ENCODE data around the gene TRIM5. TPM values are rescaled to one million over a fixed set of nuclear protein-coding genes. Genes with fewer than 3 reads are reported as not detected.

Gene TRIM5
- total and polyA plus RNA-seq, 9 of the 15 experiments (the other 6 are each of a cell fraction or from before 2014, with no cell fraction given) = 7.7 to 20.8 (median 15.0) TPM

DNA sequence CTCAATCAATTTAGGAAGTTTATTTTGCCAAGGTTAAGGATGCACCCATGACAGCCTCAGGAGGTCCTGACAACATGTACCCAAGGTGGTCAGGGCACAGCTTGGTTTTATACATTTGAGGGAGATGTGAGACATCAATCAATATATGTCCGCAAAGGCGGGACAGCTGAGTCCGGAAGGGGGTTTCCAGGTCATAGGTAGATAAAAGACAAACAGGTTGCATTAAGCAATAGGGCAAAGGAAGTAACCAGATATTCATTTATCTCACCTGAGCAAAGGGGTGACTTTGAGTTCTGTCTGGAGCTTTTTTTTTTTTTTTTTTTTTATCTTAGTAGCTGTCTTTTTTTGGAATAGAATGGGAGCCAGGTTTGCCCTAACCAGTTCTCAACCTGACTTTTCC, 62.1 kb downstream of the TRIM5 start:
- ATAC-seq (no peak), FAIRE-seq (no peak), DNase-seq (ENCODE audit: extremely low read depth in 1 of 4, low spot score in 3 of 4) (no peak)
- H4K20me1 ChIP-seq (replicated peaks; ENCODE audit: control insufficient read depth, insufficient read depth, low read length) = no peaks in the 10 kb centered on the region
- 43% methylated on average over 3 of the region's 3 CpGs for WGBS (ENCODE audit: insufficient coverage, low coverage, missing lambda C conversion rate)
- BruUV-seq (replicated peaks) = no TSS peak
- CTCF ChIA-PET (ENCODE audit: low intra/inter-chr PET ratio) = no interaction called here
- intact Hi-C loops (cut with micrococcal nuclease) (no loop called here), in situ Hi-C loops (cut with MboI) (no loop called here)
- H3K27me3 ChIP-seq (ENCODE audit: control insufficient read depth in 2 of 2, insufficient read depth in 2 of 2, low read length in 2 of 2) = no peaks in the 10 kb centered on the region
- peak; percentile 24 for TF ChIP-seq MEIS2 (IDR thresholded peaks at IDR 0.05; ENCODE audit: partially characterized antibody)
- TF ChIP-seq ZNF830 (CRISPR knock-in tag; IDR thresholded peaks at IDR 0.05) = no peak
- TF ChIP-seq HEY1 (CRISPR knock-in tag; IDR thresholded peaks at IDR 0.05; ENCODE audit: borderline replicate concordance) = no peak
- TF ChIP-seq, protein P1, sequence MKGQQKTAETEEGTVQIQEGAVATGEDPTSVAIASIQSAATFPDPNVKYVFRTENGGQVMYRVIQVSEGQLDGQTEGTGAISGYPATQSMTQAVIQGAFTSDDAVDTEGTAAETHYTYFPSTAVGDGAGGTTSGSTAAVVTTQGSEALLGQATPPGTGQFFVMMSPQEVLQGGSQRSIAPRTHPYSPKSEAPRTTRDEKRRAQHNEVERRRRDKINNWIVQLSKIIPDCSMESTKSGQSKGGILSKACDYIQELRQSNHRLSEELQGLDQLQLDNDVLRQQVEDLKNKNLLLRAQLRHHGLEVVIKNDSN (CRISPR knock-in tag; IDR thresholded peaks at IDR 0.05) = no peak
- TF ChIP-seq BCL6 (CRISPR knock-in tag; IDR thresholded peaks at IDR 0.05) = no peak
- no peak for TF ChIP-seq PHB (CRISPR knock-in tag; IDR thresholded peaks at IDR 0.05)
- TF ChIP-seq SMAD2 (IDR thresholded peaks at IDR 0.05; ENCODE audit: low read depth, low read length) = no peak
- TF ChIP-seq CBFA2T3 (IDR thresholded peaks at IDR 0.05) = peak; percentile 30
- no peak for TF ChIP-seq POLR2AphosphoS2 (IDR thresholded peaks at IDR 0.05; ENCODE audit: low read length)
- TF ChIP-seq COPS2 (conservative IDR thresholded peaks at IDR 0.05) = no peak
- no peak for TF ChIP-seq XRCC4 (IDR thresholded peaks at IDR 0.05; ENCODE audit: extremely low read depth, insufficient read depth, insufficient read length)
- no peak overlapping the region for H3K4me2 ChIP-seq (ENCODE audit: insufficient read depth, low read length)
- no peak overlapping the region for H3K27ac ChIP-seq (ENCODE audit: extremely low read depth, low read depth, low read length)
- no peak overlapping the region for H3K4me3 ChIP-seq
- no peaks in the 10 kb centered on the region; the same call in 1 of the 2 replicates for H3K9me3 ChIP-seq (replicated peaks; ENCODE audit: control insufficient read depth, insufficient read depth, low read depth, low read length)
- POLR2A ChIA-PET = no interaction called here
- no peak overlapping the region for H2AFZ ChIP-seq (ENCODE audit: low read depth, low read length)
- no peaks in the 10 kb centered on the region for H3K79me2 ChIP-seq (ENCODE audit: control insufficient read depth, insufficient read depth, low read length)
- no peaks in the 10 kb centered on the region for H3K36me3 ChIP-seq (ENCODE audit: control insufficient read depth, insufficient read depth, low read length)
- H3K9me1 ChIP-seq (ENCODE audit: control insufficient read depth, insufficient read depth, low read length) = no peaks in the 10 kb centered on the region
- no peak overlapping the region for H3K9ac ChIP-seq (ENCODE audit: insufficient read depth in 1 of 2, low read depth in 2 of 2, low read length in 2 of 2)
- peaks cover 0 to 10% of the 10 kb centered on the region in 2 experiments; a peak in 3 of 5 replicates for H3K4me1 ChIP-seq (replicated peaks in 1 of 2; ENCODE audit: control insufficient read depth in 2 of 2, insufficient read depth in 2 of 2, low read length in 2 of 2)

All from K562 (cell line).